ENCODE measurements around the gene SLAMF6.

DNA sequence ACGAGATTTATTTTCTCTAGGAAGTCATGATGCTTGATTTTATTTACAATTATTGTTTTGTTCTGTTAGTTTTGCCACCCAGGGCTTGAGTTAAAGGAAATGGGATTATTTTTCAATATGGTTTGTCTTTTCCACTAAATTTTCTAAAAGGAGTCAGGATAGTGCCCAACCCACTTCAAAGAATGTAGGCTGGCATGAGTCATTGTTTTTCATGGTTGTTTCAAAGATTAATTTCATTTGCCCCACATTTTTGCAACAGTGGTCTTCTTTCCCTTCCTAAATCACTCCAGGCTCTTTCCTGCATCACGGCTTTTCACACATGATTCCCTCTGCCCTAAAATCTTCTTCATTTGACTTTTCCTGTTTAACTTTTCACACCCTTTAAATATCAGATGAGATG lies 2.5 kb downstream of the SLAMF6 start:
- TF ChIP-seq POLR2AphosphoS5 (IDR thresholded peaks at IDR 0.05) (no peak), EP300 (IDR thresholded peaks at IDR 0.05) (no peak), POLR2A (IDR thresholded peaks at IDR 0.05) (no peak)
- TF ChIP-seq, protein P1, sequence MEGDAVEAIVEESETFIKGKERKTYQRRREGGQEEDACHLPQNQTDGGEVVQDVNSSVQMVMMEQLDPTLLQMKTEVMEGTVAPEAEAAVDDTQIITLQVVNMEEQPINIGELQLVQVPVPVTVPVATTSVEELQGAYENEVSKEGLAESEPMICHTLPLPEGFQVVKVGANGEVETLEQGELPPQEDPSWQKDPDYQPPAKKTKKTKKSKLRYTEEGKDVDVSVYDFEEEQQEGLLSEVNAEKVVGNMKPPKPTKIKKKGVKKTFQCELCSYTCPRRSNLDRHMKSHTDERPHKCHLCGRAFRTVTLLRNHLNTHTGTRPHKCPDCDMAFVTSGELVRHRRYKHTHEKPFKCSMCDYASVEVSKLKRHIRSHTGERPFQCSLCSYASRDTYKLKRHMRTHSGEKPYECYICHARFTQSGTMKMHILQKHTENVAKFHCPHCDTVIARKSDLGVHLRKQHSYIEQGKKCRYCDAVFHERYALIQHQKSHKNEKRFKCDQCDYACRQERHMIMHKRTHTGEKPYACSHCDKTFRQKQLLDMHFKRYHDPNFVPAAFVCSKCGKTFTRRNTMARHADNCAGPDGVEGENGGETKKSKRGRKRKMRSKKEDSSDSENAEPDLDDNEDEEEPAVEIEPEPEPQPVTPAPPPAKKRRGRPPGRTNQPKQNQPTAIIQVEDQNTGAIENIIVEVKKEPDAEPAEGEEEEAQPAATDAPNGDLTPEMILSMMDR (IDR thresholded peaks at IDR 0.05), result no peak
